NCI-H748 (cell line): ENCODE measurements around the gene NRDC.
A peak's percentile ranks its signal among the peaks of the same experiment; 100 is the strongest.
"Not testable (repeated sequence)": the region's sequence is repeated elsewhere in the genome, so short reads cannot be mapped to it uniquely, and the experiment has no call there.

Experiments
- DNase-seq: peaks from one replicate; lab custom pipeline; 2025; ENCODE audit not compliant: unreplicated experiment; lab: John Stamatoyannopoulos, UW

The NRDC gene

GRCh38 chr1:51878616-51879336 lies at the start of gene NRDC:
TSS of gene NRDC (minus strand) at chr1:51878727. CDS start at chr1:51878615, 112 bp downstream.
- peak; percentile 100 for DNase-seq

GRCh38 chr1:51927029-51927428 lies 48.5 kb upstream of the NRDC start:
- DNase-seq = no peak

GRCh38 chr1:51926171-51926812 lies 47.8 kb upstream of the NRDC start:
- peak; percentile 4 for DNase-seq

- no peak for DNase-seq
These were observed 45.9 kb upstream of the NRDC start for GRCh38 chr1:51924455-51924854.

- DNase-seq = no peak
These were observed 43.5 kb upstream of the NRDC start for GRCh38 chr1:51922040-51922439.

GRCh38 chr1:51920130-51920529 lies 41.6 kb upstream of the NRDC start:
- DNase-seq = no peak

- DNase-seq = no peak
These were observed 41.2 kb upstream of the NRDC start for GRCh38 chr1:51919684-51920083.

GRCh38 chr1:51916587-51917405 lies 38.3 kb upstream of the NRDC start:
- DNase-seq = no peak

GRCh38 chr1:51915951-51916350 lies 37.4 kb upstream of the NRDC start:
- DNase-seq = no peak

- no peak for DNase-seq
These were observed 34.4 kb upstream of the NRDC start for GRCh38 chr1:51912881-51913280.

GRCh38 chr1:51910221-51911000 lies 31.9 kb upstream of the NRDC start:
- DNase-seq = no peak

- DNase-seq = no peak
These were observed 30.0 kb upstream of the NRDC start for GRCh38 chr1:51908499-51908898.

- DNase-seq = peak; percentile 13
These were observed 28.7 kb upstream of the NRDC start for GRCh38 chr1:51907079-51907702.

GRCh38 chr1:51906306-51907078 lies 28.0 kb upstream of the NRDC start:
- DNase-seq = no peak

GRCh38 chr1:51902456-51902855 lies 23.9 kb upstream of the NRDC start:
- no peak for DNase-seq

GRCh38 chr1:51901151-51901550 lies 22.6 kb upstream of the NRDC start:
- DNase-seq = no peak

- DNase-seq = no peak
These were observed 20.5 kb upstream of the NRDC start for GRCh38 chr1:51899022-51899421.

GRCh38 chr1:51898090-51898734 lies 19.7 kb upstream of the NRDC start:
- DNase-seq = no peak

GRCh38 chr1:51897699-51898031 lies 19.1 kb upstream of the NRDC start:
- no peak for DNase-seq

GRCh38 chr1:51894748-51895147 lies 16.2 kb upstream of the NRDC start:
- DNase-seq = not testable (repeated sequence)
